Keratinocyte (primary cell): ENCODE measurements around the gene ZFP36. TPM values are rescaled to one million over a fixed set of nuclear protein-coding genes. Genes with fewer than 3 reads are reported as not detected.

Experiments used
- DNase-seq: peaks from one replicate; pipeline ENCODE4 v3.0.0-alpha.2; 2011; ENCODE audit warnings: low read depth, missing footprints, low spot score
- FAIRE-seq: peaks from 2 replicates; lab custom pipeline; 2011; peaks lifted over from hg19 to GRCh38; lab: Jason Lieb, UNC
- H2AFZ ChIP-seq: 2 replicates; pipeline ENCODE4 v1.6.0; 2012; ENCODE audit warnings: low read length, control low read depth, inconsistent platforms; ENCODE audit not compliant: control insufficient read depth
- H3K27ac ChIP-seq: 2 replicates; pipeline ENCODE4 v1.5.1; 2011; ENCODE audit warnings: low read length; ENCODE audit not compliant: control insufficient read depth, insufficient read depth
- H3K27me3 ChIP-seq: 3 replicates; pipeline ENCODE4 v1.6.0; 2011; ENCODE audit warnings: low read length; ENCODE audit not compliant: control insufficient read depth, insufficient read depth; ENCODE audit errors: extremely low read depth
- H3K36me3 ChIP-seq, 2 experiments: 2 replicates in 1 of 2; 3 replicates in 1 of 2; pipeline ENCODE4 v1.5.1; 2011; ENCODE audit warnings: low read length in 2 of 2, mild to moderate bottlenecking in 1 of 2; ENCODE audit not compliant: control insufficient read depth in 2 of 2, insufficient read depth in 2 of 2; ENCODE audit errors: extremely low read depth in 1 of 2
- H3K4me1 ChIP-seq: 3 replicates; pipeline ENCODE4 v1.5.1; 2011; ENCODE audit warnings: low read length; ENCODE audit not compliant: control insufficient read depth, insufficient read depth; ENCODE audit errors: extremely low read depth
- H3K4me2 ChIP-seq: 3 replicates; pipeline ENCODE4 v1.6.0; 2011; ENCODE audit warnings: low read depth, low read length; ENCODE audit not compliant: control insufficient read depth, insufficient read depth; ENCODE audit errors: extremely low read depth
- H3K4me3 ChIP-seq, 3 experiments: fragments of 200-600 bp in 1 of 3; sonication (generic) in 1 of 3; 2 replicates in 2 of 3; 3 replicates in 1 of 3; pipeline ENCODE4 v1.5.1; 2011 to 2016; ENCODE audit warnings: low read length in 3 of 3, mild to moderate bottlenecking in 3 of 3, control low read depth in 2 of 3, inconsistent platforms in 1 of 3, low read depth in 1 of 3, mixed read lengths in 1 of 3, mixed run types in 1 of 3, moderate library complexity in 1 of 3; ENCODE audit not compliant: control insufficient read depth in 2 of 3, insufficient read depth in 2 of 3; ENCODE audit errors: extremely low read depth in 1 of 3
- H3K79me2 ChIP-seq: 2 replicates; pipeline ENCODE4 v1.6.0; 2012; ENCODE audit warnings: low read length; ENCODE audit not compliant: control insufficient read depth, insufficient read depth
- H3K9ac ChIP-seq: 3 replicates; pipeline ENCODE4 v1.6.0; 2011; ENCODE audit warnings: low read length; ENCODE audit not compliant: control insufficient read depth, insufficient read depth; ENCODE audit errors: extremely low read depth
- H3K9me1 ChIP-seq: 3 replicates; pipeline ENCODE4 v1.6.0; 2011; ENCODE audit warnings: low read length; ENCODE audit not compliant: control insufficient read depth, insufficient read depth; ENCODE audit errors: extremely low read depth
- H3K9me3 ChIP-seq: 2 replicates; pipeline ENCODE4 v1.5.1; 2012; ENCODE audit warnings: low read depth, low read length; ENCODE audit not compliant: control insufficient read depth
- H4K20me1 ChIP-seq: 3 replicates; pipeline ENCODE4 v1.6.0; 2011; ENCODE audit warnings: low read length; ENCODE audit not compliant: control insufficient read depth, insufficient read depth; ENCODE audit errors: extremely low read depth
- EZH2 ChIP-seq: IDR thresholded peaks from one replicate; pipeline ENCODE4 v1.6.1; 2012; ENCODE audit warnings: inconsistent platforms, mild to moderate bottlenecking, low read length, moderate library complexity
- dilution Hi-C: fragments of 300-500 bp; cut with MboI; formaldehyde crosslinking; loops from one replicate; pipeline ENCODE4 v1.7.0; 2020; ENCODE audit warnings: low sequenced_read_pairs; ENCODE audit not compliant: extremely low pct_ligation_motif_present
- polyA plus RNA-seq, 5 experiments: library from polyadenylated mRNA; depleted of rRNA in 3 of 5; stranded (reverse) in 3 of 5; stranded (forward) in 1 of 5; unstranded in 1 of 5; fragments of >200 nt; gene quantifications; 1 replicate in 1 of 5; 2 replicates in 3 of 5; 3 replicates in 1 of 5; pipeline versions ENCODE4 v1.2.1 to v1.2.3, GENCODE V29; 2011 to 2012; ENCODE audit warnings: missing spikeins in 2 of 5, low read depth in 1 of 5, low replicate concordance in 1 of 5
- TF ChIP-seq, protein P1 (sequence below), 3 experiments: IDR thresholded peaks in 1 of 3; conservative IDR thresholded peaks in 1 of 3; optimal IDR thresholded peaks in 1 of 3; 2 replicates in 2 of 3; 3 replicates in 1 of 3; pipeline versions ENCODE3 to v1.5.1; 2011; ENCODE audit warnings: low read length in 3 of 3, mild to moderate bottlenecking in 3 of 3, moderate library complexity in 2 of 3, control low read depth in 1 of 3, inconsistent platforms in 1 of 3; ENCODE audit not compliant: insufficient read depth in 2 of 3; ENCODE audit errors: extremely low read depth in 1 of 3

ZFP36 gene
- polyA plus RNA-seq, 1 donor (not counting 4 experiments of a cell fraction or from before 2014, with no cell fraction given): 12.8 TPM

DNA sequence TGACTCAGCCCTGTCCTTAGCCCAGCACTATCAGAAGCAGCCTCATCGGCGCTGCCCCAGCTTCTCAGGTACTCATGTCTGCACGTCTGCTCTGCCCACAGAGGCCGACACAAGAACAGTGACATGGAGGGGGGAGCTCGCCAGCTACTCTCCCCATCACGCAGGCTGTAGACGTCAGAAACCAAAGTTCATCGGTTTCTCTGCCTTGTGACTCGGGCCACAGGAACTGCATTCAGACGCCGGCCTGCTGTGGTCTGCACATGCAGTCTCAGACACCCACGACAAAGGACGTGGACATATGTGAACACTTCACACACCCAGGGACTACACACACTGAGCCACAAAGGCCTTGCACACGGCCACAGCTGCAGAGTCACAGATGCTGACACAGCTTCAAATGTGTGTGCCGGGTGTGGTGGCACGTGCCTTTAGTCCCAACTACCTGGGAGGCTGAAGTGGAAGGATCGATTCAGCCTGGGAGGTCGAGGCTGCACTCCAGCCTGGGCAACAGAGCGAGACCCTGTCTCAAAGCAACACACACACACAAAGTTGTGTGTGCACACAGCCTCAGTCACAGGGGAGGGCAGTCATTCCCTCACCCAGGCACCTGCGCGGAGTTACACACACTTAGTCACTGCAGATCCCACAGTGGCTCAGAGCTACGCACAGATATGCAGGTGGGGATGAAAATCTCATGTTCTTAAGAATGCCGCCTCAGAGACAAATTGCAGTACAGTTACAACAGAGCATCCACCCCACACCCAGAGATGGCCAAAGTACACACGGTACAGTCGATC lies 4.9 kb upstream of the ZFP36 start:
- FAIRE-seq: peak; percentile 78
- dilution Hi-C loops: no loop called here
- H3K4me3 ChIP-seq: no peak overlapping the region

DNA sequence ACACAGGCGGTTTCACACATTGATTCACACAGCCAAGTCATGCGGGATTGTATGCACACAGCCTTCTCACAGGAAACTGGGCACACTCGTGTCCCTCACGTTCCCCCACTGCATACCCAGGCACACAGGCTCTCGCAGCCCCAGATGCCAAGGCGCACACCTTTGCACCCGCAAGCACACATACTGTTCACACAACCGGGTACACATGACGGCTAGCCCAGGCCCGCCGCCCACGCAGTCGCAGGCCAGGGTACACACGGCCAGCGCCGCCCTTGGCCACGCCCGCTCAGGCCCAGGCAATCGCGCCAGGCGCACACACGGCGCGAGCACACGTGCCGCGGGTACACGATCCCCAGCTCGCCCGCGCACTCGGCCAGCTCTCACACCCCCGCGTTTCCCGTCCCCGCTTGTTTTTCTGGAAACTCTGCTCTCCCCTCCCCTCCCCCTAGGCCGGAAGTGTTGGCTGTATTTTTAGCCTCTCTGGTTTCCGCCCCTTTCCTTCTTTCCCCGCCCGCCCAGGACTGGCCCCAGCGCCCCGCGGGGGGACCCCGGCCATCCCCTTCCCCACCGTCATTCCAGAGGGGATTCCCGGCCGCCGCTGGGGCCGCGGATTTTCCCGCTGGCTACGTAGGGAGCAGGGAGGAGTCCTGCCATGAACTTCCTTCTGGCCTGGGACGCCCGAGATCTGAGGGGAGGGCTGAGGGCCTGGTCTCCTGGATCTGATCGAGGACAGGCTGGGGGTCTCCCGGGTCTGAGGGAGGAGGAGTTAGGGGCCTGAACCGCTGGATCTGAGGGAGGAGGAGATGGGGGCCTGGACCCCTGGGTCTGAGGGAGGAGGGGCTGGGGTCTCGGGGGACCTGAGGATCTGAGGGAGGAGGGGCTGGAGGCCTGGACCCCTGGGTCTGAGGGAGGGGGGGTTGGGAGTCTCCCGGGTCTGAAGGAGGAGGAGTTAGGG lies 4.0 kb upstream of the ZFP36 start:
- Histone ChIP-seq H3K27ac (peak overlapping the region; percentile 98), H3K27me3 (no peaks in the 10 kb centered on the region), H3K9me3 (no peaks in the 10 kb centered on the region), H3K4me3 (peak overlapping the region; percentile 35 to 63 (median 48)), H3K79me2 (peaks cover 10% of the 10 kb centered on the region), H3K4me1 (peaks cover 48% of the 10 kb centered on the region), H2AFZ (peak overlapping the region; percentile 22), H4K20me1 (peaks cover 4% of the 10 kb centered on the region), H3K9me1 (no peaks in the 10 kb centered on the region), H3K4me2 (peak overlapping the region; percentile 86), H3K36me3 (peaks cover under 1 to 3% of the 10 kb centered on the region in 2 experiments), H3K9ac (peak overlapping the region; percentile 92)
- dilution Hi-C loops: no loop called here
- FAIRE-seq: no peak
- DNase-seq: no peak
- TF ChIP-seq EZH2: no peak
- TF ChIP-seq, protein P1, sequence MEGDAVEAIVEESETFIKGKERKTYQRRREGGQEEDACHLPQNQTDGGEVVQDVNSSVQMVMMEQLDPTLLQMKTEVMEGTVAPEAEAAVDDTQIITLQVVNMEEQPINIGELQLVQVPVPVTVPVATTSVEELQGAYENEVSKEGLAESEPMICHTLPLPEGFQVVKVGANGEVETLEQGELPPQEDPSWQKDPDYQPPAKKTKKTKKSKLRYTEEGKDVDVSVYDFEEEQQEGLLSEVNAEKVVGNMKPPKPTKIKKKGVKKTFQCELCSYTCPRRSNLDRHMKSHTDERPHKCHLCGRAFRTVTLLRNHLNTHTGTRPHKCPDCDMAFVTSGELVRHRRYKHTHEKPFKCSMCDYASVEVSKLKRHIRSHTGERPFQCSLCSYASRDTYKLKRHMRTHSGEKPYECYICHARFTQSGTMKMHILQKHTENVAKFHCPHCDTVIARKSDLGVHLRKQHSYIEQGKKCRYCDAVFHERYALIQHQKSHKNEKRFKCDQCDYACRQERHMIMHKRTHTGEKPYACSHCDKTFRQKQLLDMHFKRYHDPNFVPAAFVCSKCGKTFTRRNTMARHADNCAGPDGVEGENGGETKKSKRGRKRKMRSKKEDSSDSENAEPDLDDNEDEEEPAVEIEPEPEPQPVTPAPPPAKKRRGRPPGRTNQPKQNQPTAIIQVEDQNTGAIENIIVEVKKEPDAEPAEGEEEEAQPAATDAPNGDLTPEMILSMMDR (optimal IDR thresholded peaks at IDR 0.05 in 1 of 3, IDR thresholded peaks at IDR 0.05 in 1 of 3, conservative IDR thresholded peaks at IDR 0.05 in 1 of 3; ENCODE audit: extremely low read depth in 1 of 3, insufficient read depth in 2 of 3, low read length in 3 of 3): no peak

More for the DNA sequence above, 4.9 kb upstream of the ZFP36 start:
- peaks cover 0 to 5% of the 10 kb centered on the region in 2 experiments for H3K36me3 ChIP-seq
- TF ChIP-seq EZH2: no peak
- TF ChIP-seq, protein P1 (optimal IDR thresholded peaks at IDR 0.05 in 1 of 3, IDR thresholded peaks at IDR 0.05 in 1 of 3, conservative IDR thresholded peaks at IDR 0.05 in 1 of 3; ENCODE audit: extremely low read depth in 1 of 3, insufficient read depth in 2 of 3, low read length in 3 of 3): no peak
- peaks cover under 1% of the 10 kb centered on the region for H3K79me2 ChIP-seq
- peak overlapping the region; percentile 86 for H3K4me2 ChIP-seq
- H3K27ac ChIP-seq: peak overlapping the region; percentile 98
- no peak for DNase-seq
- H2AFZ ChIP-seq: no peak overlapping the region
- peaks cover 51% of the 10 kb centered on the region for H3K4me1 ChIP-seq
- H3K9me1 ChIP-seq: no peaks in the 10 kb centered on the region
- H3K9me3 ChIP-seq: no peaks in the 10 kb centered on the region
- no peaks in the 10 kb centered on the region for H3K27me3 ChIP-seq
- H3K9ac ChIP-seq: peak overlapping the region; percentile 92
- no peaks in the 10 kb centered on the region for H4K20me1 ChIP-seq
